Suprapubic skin (tissue), 4 donors: ENCODE measurements around the gene SLC16A3. TPM values are rescaled to one million over a fixed set of nuclear protein-coding genes. Genes with fewer than 3 reads are reported as not detected.

ENCODE experiments used
- DNase-seq, 2 donors: peaks; one replicate each; pipeline ENCODE4 v3.0.0-alpha.2; 2019; ENCODE audit warnings: low spot score in 2 of 2
- H3K27ac ChIP-seq: fragments of 200-600 bp; sonication (generic); one replicate; pipeline ENCODE4 v1.5.1; 2019
- H3K27me3 ChIP-seq: fragments of 200-600 bp; sonication (generic); one replicate; pipeline ENCODE4 v1.5.1; 2019
- H3K36me3 ChIP-seq: fragments of 200-600 bp; sonication (generic); one replicate; pipeline ENCODE4 v1.5.1; 2019
- H3K4me1 ChIP-seq: fragments of 200-600 bp; sonication (generic); one replicate; pipeline ENCODE4 v1.5.1; 2019
- H3K4me3 ChIP-seq: fragments of 200-600 bp; sonication (generic); one replicate; pipeline ENCODE4 v1.5.1; 2019; ENCODE audit warnings: mild to moderate bottlenecking
- H3K9me3 ChIP-seq: fragments of 200-600 bp; sonication (generic); one replicate; pipeline ENCODE4 v1.5.1; 2019
- EP300 ChIP-seq: sonication (generic); formaldehyde crosslinking; IDR thresholded peaks from one replicate; pipeline ENCODE4 v1.6.1; 2017; ENCODE audit warnings: antibody characterized with exemption
- POLR2A ChIP-seq, 2 donors: fragments of 450-650 bp; IDR thresholded peaks; one replicate each; pipeline ENCODE4 v1.6.1; 2017; ENCODE audit warnings: antibody characterized with exemption in 2 of 2, mild to moderate bottlenecking in 2 of 2, moderate library complexity in 2 of 2
- POLR2AphosphoS5 ChIP-seq, 3 donors: sonication (generic); formaldehyde crosslinking; IDR thresholded peaks; one replicate each; pipeline ENCODE4 v1.6.1; 2017; ENCODE audit warnings: antibody characterized with exemption in 3 of 3
- WGBS: methylation state at CpG from one replicate; pipeline ENCODE4 v1.1.5; 2018; 5-methylcytosine and 5-hydroxymethylcytosine counted together
- total RNA-seq, 4 donors: library from RNA; depleted of rRNA; stranded (reverse); fragments of >200 nt; gene quantifications; one replicate each; pipeline ENCODE4 v1.1.0, GENCODE V29; 2016
- TF ChIP-seq, protein P1 (sequence below), 2 donors: fragments of 200-600 bp in 1 of 2; fragments of 450-650 bp in 1 of 2; sonication (generic) in 1 of 2; IDR thresholded peaks; one replicate each; pipeline ENCODE4 v1.5.1; 2016 to 2019; ENCODE audit warnings: antibody characterized with exemption in 2 of 2, mild to moderate bottlenecking in 1 of 2, moderate library complexity in 1 of 2

SLC16A3 gene
- total RNA-seq, 4 donors from 2014 or later: 3.6 to 7.6 (median 4.5) TPM

- peaks cover 11% of the 10 kb centered on the region for H3K36me3 ChIP-seq
- WGBS: 21% methylated on average over 20 of the region's 33 CpGs
- TF ChIP-seq POLR2A (IDR thresholded peaks at IDR 0.05) (no peak), EP300 (no peak)
- TF ChIP-seq, protein P1, sequence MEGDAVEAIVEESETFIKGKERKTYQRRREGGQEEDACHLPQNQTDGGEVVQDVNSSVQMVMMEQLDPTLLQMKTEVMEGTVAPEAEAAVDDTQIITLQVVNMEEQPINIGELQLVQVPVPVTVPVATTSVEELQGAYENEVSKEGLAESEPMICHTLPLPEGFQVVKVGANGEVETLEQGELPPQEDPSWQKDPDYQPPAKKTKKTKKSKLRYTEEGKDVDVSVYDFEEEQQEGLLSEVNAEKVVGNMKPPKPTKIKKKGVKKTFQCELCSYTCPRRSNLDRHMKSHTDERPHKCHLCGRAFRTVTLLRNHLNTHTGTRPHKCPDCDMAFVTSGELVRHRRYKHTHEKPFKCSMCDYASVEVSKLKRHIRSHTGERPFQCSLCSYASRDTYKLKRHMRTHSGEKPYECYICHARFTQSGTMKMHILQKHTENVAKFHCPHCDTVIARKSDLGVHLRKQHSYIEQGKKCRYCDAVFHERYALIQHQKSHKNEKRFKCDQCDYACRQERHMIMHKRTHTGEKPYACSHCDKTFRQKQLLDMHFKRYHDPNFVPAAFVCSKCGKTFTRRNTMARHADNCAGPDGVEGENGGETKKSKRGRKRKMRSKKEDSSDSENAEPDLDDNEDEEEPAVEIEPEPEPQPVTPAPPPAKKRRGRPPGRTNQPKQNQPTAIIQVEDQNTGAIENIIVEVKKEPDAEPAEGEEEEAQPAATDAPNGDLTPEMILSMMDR (IDR thresholded peaks at IDR 0.05): no peak
- peak; percentile 82 to 93 for DNase-seq
- peak overlapping the region; percentile 40 for H3K4me3 ChIP-seq
- H3K4me1 ChIP-seq: peaks cover 91% of the 10 kb centered on the region
- H3K9me3 ChIP-seq: no peaks in the 10 kb centered on the region
- H3K27me3 ChIP-seq: no peaks in the 10 kb centered on the region
- peak overlapping the region; percentile 45 for H3K27ac ChIP-seq
Observed at GRCh38 chr17:82238472-82239201, 9.8 kb downstream of the SLC16A3 start.

DNA sequence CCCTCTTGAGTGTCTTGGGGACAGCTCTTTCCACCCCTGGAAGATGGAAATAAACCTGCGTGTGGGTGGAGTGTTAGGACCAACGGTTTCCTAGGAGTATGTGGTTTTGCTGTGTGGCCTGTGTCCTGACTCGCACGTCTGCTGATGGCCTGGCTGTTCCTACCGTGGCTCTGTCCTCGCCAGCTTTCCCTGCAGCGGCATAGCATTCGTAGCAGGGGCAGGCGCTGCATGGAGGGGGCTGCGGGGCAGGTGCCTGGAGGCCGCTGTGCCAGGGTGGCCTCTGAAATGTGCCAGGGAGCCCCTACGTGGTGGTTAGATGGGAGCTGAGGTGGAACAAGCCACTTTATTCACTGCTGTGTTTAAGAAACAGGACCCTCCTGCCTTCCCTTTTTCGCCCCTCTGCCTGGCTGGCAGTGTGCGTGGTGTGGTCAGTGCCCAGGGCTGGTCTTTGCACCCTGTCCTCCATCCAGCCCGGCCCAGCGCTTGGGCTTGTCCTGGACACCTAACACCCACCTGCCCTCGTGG is 10.6 kb downstream of the SLC16A3 start:
- peaks cover 93% of the 10 kb centered on the region for H3K4me1 ChIP-seq
- no peaks in the 10 kb centered on the region for H3K9me3 ChIP-seq
- H3K27me3 ChIP-seq: no peaks in the 10 kb centered on the region
- 80% methylated on average over 3 of the region's 17 CpGs for WGBS
- TF ChIP-seq EP300 (no peak), POLR2A (IDR thresholded peaks at IDR 0.05) (no peak), POLR2AphosphoS5 (IDR thresholded peaks at IDR 0.05) (no peak)
- TF ChIP-seq, protein P1 (IDR thresholded peaks at IDR 0.05): no peak
- peak in 1 of 2 donors; percentile 68 for DNase-seq
- H3K36me3 ChIP-seq: peaks cover 20% of the 10 kb centered on the region
- H3K4me3 ChIP-seq: peak overlapping the region; percentile 40
- no peak overlapping the region for H3K27ac ChIP-seq

GRCh38 chr17:82239926-82240505 is 11.2 kb downstream of the SLC16A3 start:
- peak in 1 of 2 donors; percentile 69 for DNase-seq
- 92% methylated on average over 5 of the region's 22 CpGs for WGBS
- no peak for TF ChIP-seq POLR2A (IDR thresholded peaks at IDR 0.05)
- no peak for TF ChIP-seq POLR2AphosphoS5 (IDR thresholded peaks at IDR 0.05)
- TF ChIP-seq, protein P1 (IDR thresholded peaks at IDR 0.05): no peak
- no peak for TF ChIP-seq EP300
- Histone ChIP-seq H3K27me3 (no peaks in the 10 kb centered on the region), H3K4me1 (peaks cover 88% of the 10 kb centered on the region), H3K27ac (peak overlapping the region; percentile 70), H3K4me3 (no peak overlapping the region), H3K9me3 (no peaks in the 10 kb centered on the region), H3K36me3 (peaks cover 25% of the 10 kb centered on the region)

GRCh38 chr17:82240506-82241182 is 11.8 kb downstream of the SLC16A3 start:
- H3K4me1 ChIP-seq: peaks cover 89% of the 10 kb centered on the region
- no peak for TF ChIP-seq EP300
- no peak for TF ChIP-seq POLR2A (IDR thresholded peaks at IDR 0.05)
- TF ChIP-seq, protein P1 (IDR thresholded peaks at IDR 0.05): no peak
- no peak for TF ChIP-seq POLR2AphosphoS5 (IDR thresholded peaks at IDR 0.05)

More at GRCh38 chr17:82240506-82241182, 11.8 kb downstream of the SLC16A3 start:
- Histone ChIP-seq H3K9me3 (no peaks in the 10 kb centered on the region), H3K4me3 (no peak overlapping the region), H3K27me3 (no peaks in the 10 kb centered on the region), H3K36me3 (peaks cover 31% of the 10 kb centered on the region), H3K27ac (peak overlapping the region; percentile 70)
- no peak for DNase-seq
- 69% methylated on average over 15 of the region's 20 CpGs for WGBS
